ENCODE measurements around the gene GOLPH3L.

GRCh38 chr1:150720098-150720497 lies 23.1 kb upstream of the GOLPH3L start:
- TF ChIP-seq POLR2A (IDR thresholded peaks at IDR 0.05) (no peak), CTCF (IDR thresholded peaks at IDR 0.05) (no peak)
